NCI-H1092 treated with DMSO at 0.1 percent for 48 hours (cell line): ENCODE measurements around the gene PSMD2.

Source experiments
- DNase-seq: peaks from one replicate; lab custom pipeline; 2025; lab: John Stamatoyannopoulos, UW

The PSMD2 gene

GRCh38 chr3:184317201-184317600 is 18.2 kb downstream of the PSMD2 start:
- no peak for DNase-seq

- DNase-seq = peak; percentile 72
Observed at GRCh38 chr3:184320104-184320445, 21.0 kb downstream of the PSMD2 start.

GRCh38 chr3:184321666-184322065 is 22.6 kb downstream of the PSMD2 start:
- no peak for DNase-seq

- DNase-seq = no peak
Observed at GRCh38 chr3:184322731-184323487, 23.9 kb downstream of the PSMD2 start.

- DNase-seq = no peak
Observed at GRCh38 chr3:184323696-184324095, 24.7 kb downstream of the PSMD2 start.

- DNase-seq = no peak
Observed at GRCh38 chr3:184325269-184325668, 26.2 kb downstream of the PSMD2 start.

- DNase-seq = no peak
Observed at GRCh38 chr3:184325715-184326369, 26.8 kb downstream of the PSMD2 start.

- no peak for DNase-seq
Observed at GRCh38 chr3:184327171-184327570, 28.1 kb downstream of the PSMD2 start.

- no peak for DNase-seq
Observed at GRCh38 chr3:184328516-184328915, 29.5 kb downstream of the PSMD2 start.

GRCh38 chr3:184332370-184333090 is 33.5 kb downstream of the PSMD2 start:
- DNase-seq = no peak

GRCh38 chr3:184333190-184333589 is 34.1 kb downstream of the PSMD2 start:
- no peak for DNase-seq

- DNase-seq = no peak
Observed at GRCh38 chr3:184333700-184334099, 34.7 kb downstream of the PSMD2 start.

- DNase-seq = no peak
Observed at GRCh38 chr3:184334470-184335158, 35.6 kb downstream of the PSMD2 start.

GRCh38 chr3:184335291-184335660 is 36.2 kb downstream of the PSMD2 start:
- no peak for DNase-seq

GRCh38 chr3:184335661-184336546 is 36.9 kb downstream of the PSMD2 start:
- DNase-seq = peak; percentile 65

GRCh38 chr3:184336547-184337398 is 37.7 kb downstream of the PSMD2 start:
- DNase-seq = no peak

GRCh38 chr3:184337399-184337714 is 38.3 kb downstream of the PSMD2 start, which contains the start of gene FAM131A:
Gene FAM131A, plus strand, starts transcription at chr3:184337600. Its CDS starts 31 bp downstream, at chr3:184337631.
- DNase-seq = no peak

- no peak for DNase-seq
Observed at GRCh38 chr3:184337981-184338380, 38.9 kb downstream of the PSMD2 start.

GRCh38 chr3:184338511-184338945 is 39.5 kb downstream of the PSMD2 start:
- peak; percentile 84 for DNase-seq

- peak; percentile 28 for DNase-seq
Observed at GRCh38 chr3:184339001-184339400, 40.0 kb downstream of the PSMD2 start.
